HCT116 (cell line): Measurements from ENCODE around the gene FKBP4.

ENCODE experiments used
- CTCF ChIP-seq, 3 experiments: fragments of 200-600 bp in 1 of 3; sonication (generic) in 1 of 3; IDR thresholded peaks in 2 of 3; conservative IDR thresholded peaks in 1 of 3; 2 replicates each; pipeline ENCODE4 v1.5.1; 2012 to 2017; ENCODE audit warnings: low read depth in 2 of 3, low read length in 2 of 3, antibody characterized with exemption in 1 of 3, borderline replicate concordance in 1 of 3, control low read depth in 1 of 3, mild to moderate bottlenecking in 1 of 3, mixed read lengths in 1 of 3, mixed run types in 1 of 3, moderate library complexity in 1 of 3; ENCODE audit not compliant: insufficient read depth in 1 of 3
- POLR2A ChIP-seq: IDR thresholded peaks from 2 replicates; pipeline ENCODE4 v1.7.0; 2011; ENCODE audit warnings: borderline replicate concordance; ENCODE audit not compliant: insufficient read depth, insufficient read length; ENCODE audit errors: extremely low read depth

- TF ChIP-seq POLR2A (no peak), CTCF (IDR thresholded peaks at IDR 0.05 in 2 of 3, conservative IDR thresholded peaks at IDR 0.05 in 1 of 3; ENCODE audit: borderline replicate concordance in 1 of 3, insufficient read depth in 1 of 3, low read depth in 2 of 3, low read length in 2 of 3) (no peak)
Observed at GRCh38 chr12:2819810-2820209, 25.0 kb downstream of the FKBP4 start.
